Prostate gland (tissue), 2 donors: ENCODE measurements around the gene DLEC1. TPM values are rescaled to one million over a fixed set of nuclear protein-coding genes. Genes with fewer than 3 reads are reported as not detected.
A peak's percentile ranks its signal among the peaks of the same experiment; 100 is the strongest.

Experiments
- DNase-seq: peaks from one replicate; pipeline ENCODE4 v3.0.0-alpha.2; 2019; ENCODE audit warnings: low spot score
- H3K27ac ChIP-seq, 2 donors: fragments of 200-600 bp; sonication (generic); 2 replicates each; pipeline ENCODE4 v1.5.1; 2017 to 2019
- H3K27me3 ChIP-seq: fragments of 200-600 bp; sonication (generic); replicated peaks from 2 replicates; pipeline ENCODE4 v1.5.1; 2019; ENCODE audit not compliant: insufficient read depth
- H3K36me3 ChIP-seq, 2 donors: fragments of 200-600 bp; sonication (generic); 1 replicate in 1 of 2; 2 replicates in 1 of 2; pipeline versions ENCODE4 v1.5.1 to v1.8.1; 2017 to 2019
- H3K4me1 ChIP-seq: fragments of 200-600 bp; sonication (generic); replicated peaks from 2 replicates; pipeline ENCODE4 v1.5.1; 2019
- H3K4me3 ChIP-seq, 2 donors: fragments of 200-600 bp; sonication (generic); 2 replicates each; pipeline ENCODE4 v1.5.1; 2017 to 2019
- H3K9me3 ChIP-seq: fragments of 200-600 bp; sonication (generic); 2 replicates; pipeline ENCODE4 v1.5.1; 2017
- CTCF ChIP-seq, 4 experiments: fragments of 200-600 bp in 2 of 4; fragments of 450-650 bp in 2 of 4; sonication (generic) in 2 of 4; IDR thresholded peaks; 1 replicate in 3 of 4; 2 replicates in 1 of 4; pipeline ENCODE4 v1.5.1; 2016 to 2019; ENCODE audit warnings: antibody characterized with exemption in 4 of 4, mild to moderate bottlenecking in 2 of 4, moderate library complexity in 2 of 4
- POLR2A ChIP-seq: fragments of 450-650 bp; IDR thresholded peaks from one replicate; pipeline ENCODE4 v1.6.1; 2016; ENCODE audit warnings: antibody characterized with exemption, mild to moderate bottlenecking
- POLR2AphosphoS5 ChIP-seq: sonication (generic); formaldehyde crosslinking; IDR thresholded peaks from one replicate; pipeline ENCODE4 v1.6.1; 2017; ENCODE audit warnings: antibody characterized with exemption
- WGBS: methylation state at CpG from one replicate; pipeline ENCODE4 v1.1.5; 2018; 5-methylcytosine and 5-hydroxymethylcytosine counted together
- intact Hi-C: fragments of 100-400 bp; cut with DNase I; formaldehyde crosslinking; loops from one replicate; pipeline ENCODE4 v1.14.2; 2022
- total RNA-seq, 2 donors: library from RNA; depleted of rRNA; stranded (reverse); fragments of >200 nt; gene quantifications; one replicate each; pipeline ENCODE4 v1.1.0, GENCODE V29; 2016

The DLEC1 gene
- total RNA-seq, 2 donors from 2014 or later, result 0.32 to 13.1 TPM

GRCh38 chr3:38121451-38121831, 82.4 kb downstream of the DLEC1 start:
- H3K4me1 ChIP-seq, result no peaks in the 10 kb centered on the region
- no peak overlapping the region for H3K27ac ChIP-seq
- 91% methylated on average over 7 of the region's 9 CpGs for WGBS
- DNase-seq, result no peak
- no peak for TF ChIP-seq POLR2AphosphoS5
- no peak for TF ChIP-seq CTCF (IDR thresholded peaks at IDR 0.05)
- no peak for TF ChIP-seq POLR2A
- intact Hi-C loops, result no loop called here
- H3K36me3 ChIP-seq, result peaks cover 11 to 22% of the 10 kb centered on the region in 2 donors
- no peaks in the 10 kb centered on the region for H3K27me3 ChIP-seq
- H3K9me3 ChIP-seq, result no peaks in the 10 kb centered on the region
- H3K4me3 ChIP-seq, result no peak overlapping the region

GRCh38 chr3:38121832-38122461, 82.9 kb downstream of the DLEC1 start:
- WGBS, result 93% methylated on average over 13 of the region's 13 CpGs
- Histone ChIP-seq H3K27ac (no peak overlapping the region), H3K4me3 (no peak overlapping the region), H3K4me1 (no peaks in the 10 kb centered on the region), H3K27me3 (no peaks in the 10 kb centered on the region), H3K36me3 (peaks cover 15 to 23% of the 10 kb centered on the region in 2 donors), H3K9me3 (no peaks in the 10 kb centered on the region)
- TF ChIP-seq POLR2A, result no peak
- no peak for TF ChIP-seq POLR2AphosphoS5
- no peak for TF ChIP-seq CTCF (IDR thresholded peaks at IDR 0.05)
- no peak for DNase-seq
- intact Hi-C loops, result no loop called here

GRCh38 chr3:38122712-38123290, 83.8 kb downstream of the DLEC1 start:
- 94% methylated on average over 9 of the region's 9 CpGs for WGBS
- DNase-seq, result no peak

GRCh38 chr3:38124324-38125122, 85.5 kb downstream of the DLEC1 start:
- Histone ChIP-seq H3K27ac (no peak overlapping the region), H3K4me1 (no peaks in the 10 kb centered on the region), H3K27me3 (no peaks in the 10 kb centered on the region), H3K9me3 (no peaks in the 10 kb centered on the region), H3K36me3 (peaks cover 30 to 31% of the 10 kb centered on the region in 2 donors), H3K4me3 (no peak overlapping the region)
- DNase-seq, result no peak
- 49% methylated on average over 7 of the region's 7 CpGs for WGBS
- intact Hi-C loops, result loop anchor here (2.0 kb wide), 1 partner anchor 62 kb away; no protein-coding TSS in a partner anchor
- TF ChIP-seq POLR2AphosphoS5 (peak; percentile 11), CTCF (IDR thresholded peaks at IDR 0.05) (no peak)

More at GRCh38 chr3:38122712-38123290, 83.8 kb downstream of the DLEC1 start:
- Histone ChIP-seq H3K27me3 (no peaks in the 10 kb centered on the region), H3K36me3 (peaks cover 19 to 28% of the 10 kb centered on the region in 2 donors), H3K4me1 (no peaks in the 10 kb centered on the region), H3K27ac (no peak overlapping the region), H3K4me3 (no peak overlapping the region), H3K9me3 (no peaks in the 10 kb centered on the region)
- intact Hi-C loops, result no loop called here
- TF ChIP-seq CTCF (IDR thresholded peaks at IDR 0.05), result no peak
- TF ChIP-seq POLR2AphosphoS5, result no peak
- TF ChIP-seq POLR2A, result no peak
